ENCODE data around the gene SLC25A43.

SLC25A43 gene

GRCh38 chrX:119500061-119500800, 101.1 kb downstream of the SLC25A43 start:
- TF ChIP-seq CTCF (IDR thresholded peaks at IDR 0.05; ENCODE audit: low read depth, low read length, missing control alignments) = no peak
- no peak overlapping the region for H3K4me3 ChIP-seq (ENCODE audit: low read depth, low read length)
- DNase-seq (ENCODE audit: low read depth) = no peak

GRCh38 chrX:119501511-119502148, 102.5 kb downstream of the SLC25A43 start:
- DNase-seq (ENCODE audit: low read depth) = no peak
- no peak for TF ChIP-seq CTCF (IDR thresholded peaks at IDR 0.05; ENCODE audit: low read depth, low read length, missing control alignments)

GRCh38 chrX:119502727-119503483, 103.8 kb downstream of the SLC25A43 start:
- no peak for TF ChIP-seq CTCF (IDR thresholded peaks at IDR 0.05; ENCODE audit: low read depth, low read length, missing control alignments)
- DNase-seq (ENCODE audit: low read depth) = no peak

More at GRCh38 chrX:119501511-119502148, 102.5 kb downstream of the SLC25A43 start:
- H3K4me3 ChIP-seq (ENCODE audit: low read depth, low read length) = no peak overlapping the region

GRCh38 chrX:119503484-119503861, 104.3 kb downstream of the SLC25A43 start:
- TF ChIP-seq CTCF (IDR thresholded peaks at IDR 0.05; ENCODE audit: low read depth, low read length, missing control alignments) = no peak
- no peak overlapping the region for H3K4me3 ChIP-seq (ENCODE audit: low read depth, low read length)
- DNase-seq (ENCODE audit: low read depth) = no peak

More at GRCh38 chrX:119502727-119503483, 103.8 kb downstream of the SLC25A43 start:
- H3K4me3 ChIP-seq (ENCODE audit: low read depth, low read length) = no peak overlapping the region
